GM18511 (cell line): ENCODE measurements around the gene CDKN1B.
"Not testable (repeated sequence)": the region's sequence is repeated elsewhere in the genome, so short reads cannot be mapped to it uniquely, and the experiment has no call there.

Experiments
- ATAC-seq: cut with Tn5 transposase; IDR thresholded peaks from one replicate; pipeline ENCODE4 v1.9.1; 2021; ENCODE audit warnings: mild to moderate bottlenecking, moderate library complexity; ENCODE audit not compliant: unreplicated experiment

Gene CDKN1B

DNA sequence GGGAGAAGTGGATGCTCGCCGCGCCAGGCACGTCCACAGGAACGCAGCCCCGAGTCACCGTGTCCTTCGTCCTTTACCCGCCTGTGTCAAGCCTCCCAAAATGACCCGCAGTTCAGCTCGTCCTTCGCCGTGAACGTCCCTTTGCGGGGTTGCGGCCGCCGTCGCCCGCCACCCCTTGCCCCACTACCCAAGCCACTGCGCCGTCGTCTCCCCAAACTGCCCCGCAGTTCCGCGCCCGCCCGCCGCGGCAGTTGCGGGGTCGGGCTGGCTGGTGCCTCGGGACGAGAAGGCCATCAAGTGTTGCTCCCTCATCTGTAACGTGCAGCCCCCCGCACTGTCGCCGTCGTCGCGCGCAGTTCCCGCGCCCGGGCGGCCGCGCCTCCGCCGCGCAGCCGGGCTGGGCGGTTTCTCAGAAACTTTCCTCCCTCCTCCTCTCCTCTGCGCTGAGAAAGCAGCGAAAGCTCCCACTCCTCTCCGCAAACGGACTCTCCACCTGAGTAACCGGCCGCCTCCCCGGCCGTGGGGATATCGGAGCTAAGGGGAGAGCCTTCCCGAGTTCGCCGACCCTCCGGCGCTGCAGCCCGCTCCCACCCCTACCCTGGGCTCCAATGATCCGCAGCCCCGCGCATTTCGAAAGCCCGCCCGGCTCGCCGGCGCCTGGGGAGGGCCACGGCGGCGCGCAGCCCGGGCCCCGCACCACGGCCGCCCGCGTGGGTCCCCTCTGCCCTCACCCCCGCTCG is 6.7 kb downstream of the CDKN1B start:
- no peak for ATAC-seq

GRCh38 chr12:12724421-12725085 is 7.4 kb downstream of the CDKN1B start:
- ATAC-seq, result no peak

GRCh38 chr12:12725086-12725955 is 8.2 kb downstream of the CDKN1B start:
- peak; percentile 65 for ATAC-seq

DNA sequence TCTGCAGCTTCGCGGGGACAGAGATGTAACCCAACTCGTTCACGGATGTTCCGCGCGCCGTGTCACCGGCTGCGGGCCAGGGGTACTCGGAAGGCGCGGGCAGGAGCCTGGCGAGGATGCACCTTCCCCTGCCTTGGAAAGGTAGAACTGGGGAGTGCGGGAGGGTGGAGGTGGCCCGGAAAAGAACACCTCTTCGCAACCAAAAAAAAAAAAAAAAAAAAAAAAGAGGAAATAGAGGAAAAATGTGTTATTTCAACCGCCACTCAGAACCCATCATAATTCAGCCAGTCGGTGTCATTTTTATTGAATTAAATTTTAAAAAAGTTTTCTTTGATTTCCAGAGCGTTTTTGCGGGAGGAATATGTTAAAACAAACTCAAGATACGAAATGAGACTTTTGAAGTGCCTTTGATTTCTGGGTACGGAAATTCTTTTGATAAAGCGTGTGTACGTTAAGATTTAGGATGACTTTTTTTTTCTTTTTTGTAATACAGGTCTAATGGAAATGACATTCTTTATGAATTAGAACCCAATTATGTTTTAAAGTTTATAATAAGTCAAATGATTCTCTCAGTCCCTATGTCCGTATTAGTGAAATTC is 8.9 kb downstream of the CDKN1B start:
- ATAC-seq, result no peak

DNA sequence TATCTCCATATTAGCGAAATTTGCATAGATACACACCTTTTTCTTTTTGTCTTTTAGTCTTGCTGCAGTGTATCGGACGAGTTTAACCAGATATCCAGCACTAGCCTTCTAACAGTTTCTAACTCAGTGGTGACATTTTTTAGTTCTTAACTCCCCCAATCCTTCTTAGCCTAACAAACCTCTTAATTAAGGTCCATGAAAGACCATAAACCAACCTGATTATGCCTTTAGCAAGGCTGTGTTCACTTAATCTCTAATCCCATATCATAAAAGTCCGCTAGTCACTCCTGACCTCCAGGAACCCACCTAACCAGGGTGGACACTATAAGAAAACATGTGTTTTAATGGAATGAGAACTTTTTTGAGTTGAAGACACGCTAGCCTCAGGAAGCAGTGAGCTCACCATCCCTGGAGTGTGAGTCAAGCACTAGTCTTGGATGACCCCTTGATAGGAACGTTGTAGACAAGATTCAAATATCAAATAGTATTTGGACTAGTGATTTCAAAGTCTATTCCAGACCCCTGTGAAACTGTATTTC is 9.5 kb downstream of the CDKN1B start:
- no peak for ATAC-seq

GRCh38 chr12:12731178-12731577 is 14.0 kb downstream of the CDKN1B start:
- no peak for ATAC-seq

- no peak for ATAC-seq
These were observed 14.6 kb downstream of the CDKN1B start for GRCh38 chr12:12731785-12732184.

- no peak for ATAC-seq
These were observed 15.9 kb downstream of the CDKN1B start for GRCh38 chr12:12733118-12733517.

- no peak for ATAC-seq
These were observed 16.9 kb downstream of the CDKN1B start for GRCh38 chr12:12734054-12734453.

GRCh38 chr12:12734561-12735071 is 17.4 kb downstream of the CDKN1B start:
- no peak for ATAC-seq

DNA sequence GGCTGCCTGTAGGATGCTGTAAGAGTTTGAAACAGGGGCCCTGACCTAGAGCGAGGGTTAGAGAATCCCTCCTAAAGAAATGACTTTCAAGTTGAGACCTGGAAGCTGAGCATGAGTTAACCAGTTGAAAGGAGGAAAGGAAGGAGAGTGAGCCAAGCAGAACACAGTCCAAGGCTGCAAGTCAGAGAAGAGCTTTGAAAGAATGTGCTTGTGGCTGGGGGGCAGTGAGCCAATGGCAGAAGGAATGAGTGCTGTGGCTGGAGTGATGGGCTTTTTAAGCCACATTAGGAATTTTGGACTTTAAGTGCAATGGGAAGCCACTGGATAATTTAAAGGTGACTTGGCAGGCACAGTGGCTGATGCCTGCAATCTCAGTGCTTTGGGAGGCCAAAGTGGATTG is 18.1 kb downstream of the CDKN1B start:
- no peak for ATAC-seq

GRCh38 chr12:12736759-12737676 is 19.9 kb downstream of the CDKN1B start:
- peak; percentile 82 for ATAC-seq

DNA sequence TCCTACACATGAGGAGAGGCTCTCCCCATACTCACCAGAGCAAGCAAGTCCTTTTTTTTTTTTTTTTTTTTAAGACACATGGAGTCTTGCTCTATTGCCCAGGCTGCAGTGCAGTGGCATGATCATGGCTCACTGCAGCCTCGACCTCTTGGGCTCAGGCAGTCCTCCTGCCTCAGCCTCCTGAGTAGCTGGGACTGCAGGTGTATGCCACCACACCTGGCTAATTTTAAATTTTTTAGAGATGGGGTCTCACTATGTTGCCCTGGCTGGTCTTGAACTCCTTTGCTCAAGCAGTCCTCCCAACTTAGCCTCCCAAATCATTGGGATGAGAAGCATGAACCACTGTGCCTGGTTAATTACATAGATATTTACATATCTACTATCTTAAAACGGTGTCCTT is 21.0 kb downstream of the CDKN1B start:
- not testable (repeated sequence) for ATAC-seq

DNA sequence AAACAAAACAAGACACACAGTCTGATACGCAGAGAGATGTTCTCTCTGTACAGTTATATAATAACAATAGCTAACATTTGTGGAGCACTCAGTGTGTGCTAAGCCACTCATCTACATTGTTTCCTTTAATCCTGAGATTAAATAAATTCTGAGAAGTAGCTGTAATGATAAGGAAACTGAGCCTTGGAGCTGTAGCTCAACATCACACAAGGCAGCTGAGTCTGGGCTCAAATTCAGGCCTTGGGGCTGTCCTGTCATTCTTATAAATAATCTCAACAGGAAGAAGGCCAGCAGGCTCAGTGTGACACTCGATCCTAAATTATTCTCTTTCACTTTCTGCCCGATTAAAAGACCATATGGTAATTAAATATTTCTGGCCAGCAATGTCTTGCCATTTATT is 24.5 kb downstream of the CDKN1B start:
- ATAC-seq, result no peak

GRCh38 chr12:12744546-12745305 is 27.6 kb downstream of the CDKN1B start:
- no peak for ATAC-seq

GRCh38 chr12:12745576-12746211 is 28.5 kb downstream of the CDKN1B start:
- no peak for ATAC-seq

DNA sequence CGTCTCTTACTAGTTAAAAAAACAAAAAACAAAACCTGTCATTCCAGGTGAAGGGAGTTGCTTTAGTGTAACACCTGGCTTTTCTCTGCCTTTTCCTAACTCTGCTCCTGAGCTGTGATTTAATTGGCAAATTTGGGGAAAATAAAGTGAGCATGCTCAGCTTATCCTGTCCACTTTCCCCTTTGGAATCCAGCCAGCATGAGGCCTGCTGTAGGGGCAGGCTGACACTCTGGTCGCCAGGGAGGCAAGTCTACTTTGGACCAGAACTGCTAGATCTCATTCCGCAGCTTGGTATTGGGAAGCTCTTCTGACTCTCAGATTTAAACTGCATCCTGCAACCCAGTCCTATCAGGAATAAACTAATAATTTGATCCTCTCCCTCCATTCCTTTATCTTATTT is 30.1 kb downstream of the CDKN1B start:
- ATAC-seq, result no peak

GRCh38 chr12:12748044-12748443 is 30.9 kb downstream of the CDKN1B start:
- no peak for ATAC-seq
